NCI-H69 (cell line): ENCODE results near the gene UGT1A4.
"Not testable (repeated sequence)": the region's sequence is repeated elsewhere in the genome, so short reads cannot be mapped to it uniquely, and the experiment has no call there.

Experiments used
- DNase-seq: peaks from one replicate; lab custom pipeline; 2025; lab: John Stamatoyannopoulos, UW

UGT1A4 gene

DNA sequence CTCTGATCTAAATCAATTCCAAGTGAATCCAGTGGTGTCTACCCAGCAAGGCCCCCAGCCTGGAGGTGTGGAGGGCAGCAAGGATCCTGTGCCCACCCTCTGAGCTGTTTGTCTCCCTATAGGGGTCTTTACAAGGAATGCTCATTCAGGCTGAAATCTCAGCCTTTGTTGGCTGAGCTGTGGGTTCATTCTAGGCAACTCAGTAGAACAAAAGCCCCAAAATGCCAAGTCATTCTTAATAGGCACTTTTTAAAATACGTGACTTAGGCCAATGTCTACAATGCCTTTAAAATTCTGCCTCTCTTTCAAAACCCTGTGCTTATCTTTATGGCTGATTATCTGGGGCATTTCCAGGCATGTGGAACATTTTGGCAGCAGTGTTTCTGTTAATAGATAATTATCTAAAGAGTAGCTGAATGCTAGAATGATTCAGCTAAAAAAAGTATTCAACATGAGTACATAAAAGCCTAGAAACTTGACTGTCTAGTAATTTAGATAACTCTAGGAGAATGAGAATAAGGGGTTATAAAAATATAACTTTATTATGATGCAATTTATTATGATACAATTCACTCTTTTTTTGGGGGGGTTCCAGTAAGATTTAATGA, 18.4 kb upstream of the UGT1A4 start:
- DNase-seq = no peak

DNA sequence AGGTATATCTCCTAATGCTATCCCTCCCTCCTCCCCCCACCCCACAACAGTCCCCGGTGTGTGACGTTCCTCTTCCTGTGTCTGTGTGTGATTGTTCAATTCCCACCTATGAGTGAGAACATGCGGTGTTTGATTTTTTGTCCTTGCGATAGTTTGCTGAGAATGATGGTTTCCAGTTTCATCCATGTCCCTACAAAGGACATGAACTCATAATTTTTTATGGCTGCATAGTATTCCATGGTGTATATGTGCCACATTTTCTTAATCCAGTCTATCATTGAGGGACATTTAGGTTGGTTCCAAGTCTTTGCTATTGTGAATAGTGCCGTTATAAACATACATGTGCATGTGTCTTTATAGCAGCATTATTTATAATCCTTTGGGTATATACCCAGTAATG, 17.7 kb upstream of the UGT1A4 start:
- not testable (repeated sequence) for DNase-seq

DNA sequence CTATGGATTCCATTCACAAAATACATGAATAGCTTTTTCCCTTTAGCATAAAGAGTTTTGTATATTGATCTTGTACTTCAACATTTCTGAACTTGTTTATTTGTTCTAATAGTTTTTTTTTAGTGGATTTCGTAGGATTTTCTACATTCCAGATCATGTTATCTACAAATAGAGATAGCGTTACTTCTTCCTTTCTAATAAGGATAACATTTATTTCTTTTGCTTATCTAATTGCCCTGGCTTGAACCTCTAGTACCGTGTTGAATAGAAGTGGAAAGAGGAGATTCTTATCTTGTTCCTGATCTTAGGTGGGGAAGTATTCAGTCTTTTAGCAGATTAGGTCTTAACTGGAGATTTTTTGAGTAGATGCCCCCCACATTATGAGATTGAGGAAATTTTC, 16.3 kb upstream of the UGT1A4 start:
- DNase-seq = no peak

DNA sequence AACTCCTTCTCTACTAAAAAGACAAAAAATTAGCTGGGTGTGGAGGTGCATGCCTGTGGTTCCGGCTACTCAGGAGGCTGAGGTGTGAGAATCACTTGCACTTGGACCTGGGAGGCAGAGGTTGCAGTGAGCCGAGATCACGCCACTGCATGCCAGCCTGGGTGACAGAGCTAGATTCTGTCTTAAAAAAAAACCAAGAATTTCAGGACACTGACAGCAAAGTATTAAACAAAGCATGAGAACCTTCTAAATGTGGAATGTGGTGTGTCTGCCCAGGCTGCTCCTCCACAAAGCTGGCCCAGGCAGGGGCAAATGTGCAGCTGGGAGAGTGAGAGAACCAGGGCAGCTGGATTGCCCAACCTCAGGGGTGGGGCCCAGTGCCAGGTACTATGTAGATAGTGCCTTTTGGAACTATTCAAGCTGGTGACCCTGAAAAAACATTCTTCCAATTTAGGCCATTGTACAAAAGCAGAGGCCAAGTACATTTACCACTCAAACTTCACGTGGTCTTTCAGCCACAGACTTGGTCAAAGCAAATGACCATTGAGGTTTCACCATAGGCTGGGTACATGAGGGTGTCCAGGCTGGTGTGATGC, 12.5 kb upstream of the UGT1A4 start:
- no peak for DNase-seq

DNA sequence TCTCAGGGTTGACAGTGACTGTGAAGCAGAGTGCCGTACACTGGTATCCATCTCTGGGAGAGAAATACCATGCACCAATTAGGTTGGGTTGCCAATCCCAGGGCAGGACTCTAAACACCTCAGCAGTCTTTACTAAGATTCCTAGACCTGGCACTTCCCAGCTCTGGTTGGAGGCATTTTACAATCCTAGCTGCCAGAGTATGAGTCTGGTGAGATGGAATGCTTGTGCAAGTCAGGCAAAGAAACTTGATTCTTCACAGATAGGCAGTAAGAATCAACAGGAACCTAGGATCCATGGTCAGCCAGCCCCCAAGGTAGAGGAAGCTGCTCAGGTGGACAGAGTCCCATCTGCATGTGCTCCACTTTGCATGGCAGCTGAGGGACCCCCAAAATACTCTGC, 11.8 kb upstream of the UGT1A4 start:
- DNase-seq = no peak

DNA sequence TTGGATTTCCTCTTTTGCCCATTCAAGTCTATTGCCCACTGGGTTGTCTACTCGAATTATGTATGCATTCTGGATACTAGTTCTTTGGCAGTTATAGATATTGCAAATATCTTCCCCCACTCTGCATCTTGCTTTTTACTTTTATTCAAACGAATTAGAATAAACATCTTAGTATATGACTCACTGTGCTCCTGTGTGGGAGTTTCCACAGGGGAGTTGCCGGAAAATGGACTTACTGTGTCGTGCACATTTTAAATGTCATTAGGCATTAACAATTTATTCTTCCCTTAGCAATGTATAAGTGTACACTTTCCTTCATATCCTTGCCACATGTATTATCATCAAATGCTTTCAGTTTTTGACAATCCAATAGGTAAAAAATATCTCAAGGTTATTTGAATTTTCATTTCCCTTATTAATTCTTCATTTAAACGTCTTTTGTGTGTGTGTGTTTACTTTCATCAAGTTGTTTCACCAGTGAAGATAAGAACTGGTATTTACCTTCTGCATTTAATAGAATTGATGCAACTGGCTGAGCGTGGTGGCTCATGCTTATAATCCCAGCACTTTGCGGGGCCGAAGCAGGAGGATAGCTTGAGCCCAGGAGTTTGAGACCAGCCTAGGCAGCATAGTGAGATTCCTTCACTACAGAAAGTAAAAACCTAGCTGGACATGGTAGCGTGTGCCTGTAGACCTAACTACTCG, 10.4 kb upstream of the UGT1A4 start:
- no peak for DNase-seq

DNA sequence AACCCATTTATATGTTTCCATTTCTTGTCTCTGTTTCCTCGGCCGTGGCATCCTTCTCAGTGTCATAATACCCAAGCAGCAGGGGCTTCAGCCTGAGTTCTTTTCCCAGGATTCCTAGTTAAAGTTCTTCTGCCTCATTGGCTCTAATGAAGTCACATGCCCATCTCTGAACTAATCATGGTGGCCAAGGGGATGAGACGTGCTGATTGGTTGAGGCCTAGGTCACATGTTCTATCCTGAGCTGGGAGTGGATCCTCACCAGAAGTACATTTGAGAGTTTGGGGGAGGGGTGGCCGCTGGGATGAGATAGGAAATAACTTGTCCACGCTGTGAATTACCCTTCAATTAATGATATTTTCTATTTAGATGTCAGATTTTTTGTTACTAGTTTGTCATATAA, 9.6 kb upstream of the UGT1A4 start:
- DNase-seq = no peak

DNA sequence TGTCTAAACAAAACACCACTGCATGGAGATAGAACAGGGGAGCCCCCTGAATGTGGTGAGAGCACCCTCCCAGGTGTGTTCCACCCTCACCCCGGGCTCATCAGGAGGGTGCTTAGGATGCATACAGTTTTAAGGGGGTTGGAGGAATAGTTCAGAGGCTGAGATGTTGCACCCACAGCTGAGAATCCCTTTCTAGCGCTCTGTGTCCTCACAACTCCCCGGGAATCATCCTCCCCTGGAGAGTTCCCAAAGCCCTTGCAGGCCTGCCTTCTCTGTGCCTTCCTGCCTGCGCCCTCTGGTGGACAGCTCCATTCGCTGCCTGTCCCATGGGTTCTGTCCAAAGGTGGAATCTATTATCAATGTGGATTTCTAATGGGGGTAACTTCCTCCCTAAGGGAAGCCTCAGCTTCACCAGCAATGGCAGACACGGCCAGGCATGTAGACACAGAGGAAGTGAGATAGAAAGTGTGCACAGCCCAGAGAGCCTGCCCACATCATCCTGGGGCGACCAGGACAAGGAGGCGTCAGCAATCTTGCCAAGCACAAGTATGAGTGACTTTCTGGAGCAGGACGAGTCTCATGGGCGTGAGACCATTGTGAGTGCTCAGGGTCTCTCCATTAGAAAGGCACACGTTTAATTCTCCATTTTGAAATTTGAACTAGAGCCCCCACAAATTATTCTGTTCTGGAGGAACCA, 7.1 kb upstream of the UGT1A4 start:
- peak; percentile 67 for DNase-seq

DNA sequence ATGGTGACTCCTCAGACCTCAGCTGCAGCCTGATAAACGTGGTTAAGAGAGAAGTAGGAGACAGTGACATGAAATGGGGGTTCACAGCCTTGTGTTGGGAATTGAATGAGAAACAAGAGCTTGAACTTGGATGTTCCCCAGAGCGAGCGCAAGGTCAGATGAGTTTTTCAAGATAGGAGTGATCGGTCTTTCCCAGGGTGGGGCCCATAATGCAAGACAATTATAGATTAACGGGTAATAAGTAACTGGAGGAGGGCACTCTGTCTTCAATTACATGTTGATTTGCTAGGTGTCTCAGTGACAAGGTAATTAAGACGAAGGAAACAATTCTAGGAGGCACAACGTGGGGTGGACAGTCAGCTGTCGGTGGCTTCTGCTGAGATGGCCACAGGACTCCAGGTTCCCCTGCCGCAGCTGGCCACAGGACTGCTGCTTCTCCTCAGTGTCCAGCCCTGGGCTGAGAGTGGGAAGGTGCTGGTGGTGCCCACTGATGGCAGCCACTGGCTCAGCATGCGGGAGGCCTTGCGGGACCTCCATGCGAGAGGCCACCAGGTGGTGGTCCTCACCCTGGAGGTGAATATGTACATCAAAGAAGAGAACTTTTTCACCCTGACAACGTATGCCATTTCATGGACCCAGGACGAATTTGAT, 5.8 kb upstream of the UGT1A4 start, which contains the start of gene UGT1A5:
UGT1A5 (plus strand) TSS at position 297 of the 651 bp plus-strand sequence; CDS start at position 382, 85 bp downstream.
- no peak for DNase-seq

DNA sequence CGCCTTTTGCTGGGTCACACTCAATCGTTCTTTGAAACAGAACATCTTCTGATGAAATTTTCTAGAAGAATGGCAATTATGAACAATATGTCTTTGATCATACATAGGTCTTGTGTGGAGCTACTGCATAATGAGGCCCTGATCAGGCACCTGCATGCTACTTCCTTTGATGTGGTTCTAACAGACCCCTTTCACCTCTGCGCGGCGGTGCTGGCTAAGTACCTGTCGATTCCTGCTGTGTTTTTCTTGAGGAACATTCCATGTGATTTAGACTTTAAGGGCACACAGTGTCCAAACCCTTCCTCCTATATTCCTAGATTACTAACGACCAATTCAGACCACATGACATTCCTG, 5.3 kb upstream of the UGT1A4 start:
- DNase-seq = no peak

DNA sequence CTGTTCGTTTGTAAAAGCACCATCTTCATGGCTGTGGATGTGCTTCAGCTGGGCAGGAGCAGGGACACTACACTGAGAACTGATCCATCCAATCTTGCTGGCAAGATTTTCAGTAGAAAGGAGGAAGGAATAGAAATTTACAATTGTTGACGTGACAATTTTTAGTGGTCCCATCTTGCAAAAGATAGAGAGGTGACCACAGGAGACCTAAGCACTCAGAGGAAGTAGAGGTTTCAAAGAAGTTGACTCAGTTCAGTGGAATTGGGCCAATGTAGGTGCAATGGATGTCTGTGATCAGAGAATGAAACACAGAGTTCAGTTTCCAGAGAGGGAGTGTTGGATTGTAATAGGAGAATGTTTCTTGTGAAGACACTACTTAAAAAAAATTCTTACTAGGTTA, 4.4 kb upstream of the UGT1A4 start:
- no peak for DNase-seq

DNA sequence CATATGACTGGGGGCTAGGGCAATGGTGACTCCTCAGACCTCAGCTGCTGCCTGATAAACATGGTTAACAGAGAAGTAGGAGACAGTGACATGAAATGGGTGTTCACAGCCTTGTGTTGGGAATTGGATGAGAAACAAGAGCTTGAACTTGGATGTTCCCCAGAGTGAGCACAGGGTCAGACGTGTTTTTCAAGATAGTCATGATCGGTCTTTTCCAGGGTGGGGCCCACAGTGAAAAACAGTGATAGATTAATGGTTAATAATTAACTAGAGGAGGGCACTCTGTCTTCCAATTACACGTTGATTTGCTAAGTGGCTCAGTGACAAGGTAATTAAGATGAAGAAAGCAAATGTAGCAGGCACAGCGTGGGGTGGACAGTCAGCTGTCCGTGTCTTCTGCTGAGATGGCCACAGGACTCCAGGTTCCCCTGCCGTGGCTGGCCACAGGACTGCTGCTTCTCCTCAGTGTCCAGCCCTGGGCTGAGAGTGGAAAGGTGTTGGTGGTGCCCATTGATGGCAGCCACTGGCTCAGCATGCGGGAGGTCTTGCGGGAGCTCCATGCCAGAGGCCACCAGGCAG, 10.3 kb downstream of the UGT1A4 start, which contains the start of gene UGT1A3:
UGT1A3 (plus strand) TSS at position 320 of the 579 bp plus-strand sequence; CDS start at position 405, 85 bp downstream.
- DNase-seq = no peak

DNA sequence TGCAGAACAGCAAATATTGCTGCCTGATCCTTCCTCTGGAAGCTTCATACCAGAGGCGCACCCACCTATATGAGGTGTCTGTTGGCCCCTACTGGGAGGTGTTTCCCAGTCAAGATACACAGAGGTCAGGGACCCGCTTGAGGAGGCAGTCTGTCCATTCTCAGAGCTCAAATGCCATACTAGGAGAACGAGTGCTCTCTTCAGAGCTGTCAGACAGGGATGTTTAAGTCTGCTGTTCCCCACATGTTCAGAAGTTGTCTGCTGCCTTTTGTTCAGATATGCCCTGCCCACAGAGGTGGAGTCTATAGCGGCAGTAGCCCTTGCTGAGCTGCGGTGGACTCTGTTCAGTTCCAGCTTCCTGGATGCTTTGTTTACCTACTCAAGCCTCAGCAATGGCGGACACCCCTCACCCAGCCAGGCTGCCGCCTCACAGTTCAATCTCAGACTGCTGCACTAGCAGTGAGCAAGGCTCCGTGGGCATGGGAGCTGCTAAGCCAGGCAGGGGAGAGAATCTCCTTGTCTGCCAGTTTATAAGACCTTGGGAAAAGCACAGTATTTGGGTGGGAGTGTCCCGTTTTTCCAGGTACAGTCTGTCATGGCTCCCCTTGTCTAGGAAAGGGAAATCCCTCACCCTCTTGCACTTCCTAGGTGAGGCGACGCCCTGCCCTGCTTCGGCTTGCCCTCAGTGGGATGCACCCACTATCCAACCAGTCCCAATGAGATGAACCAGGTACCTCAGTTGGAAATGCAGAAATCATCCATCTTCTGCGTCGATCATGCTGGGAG, 18.5 kb downstream of the UGT1A4 start:
- not testable (repeated sequence) for DNase-seq

DNA sequence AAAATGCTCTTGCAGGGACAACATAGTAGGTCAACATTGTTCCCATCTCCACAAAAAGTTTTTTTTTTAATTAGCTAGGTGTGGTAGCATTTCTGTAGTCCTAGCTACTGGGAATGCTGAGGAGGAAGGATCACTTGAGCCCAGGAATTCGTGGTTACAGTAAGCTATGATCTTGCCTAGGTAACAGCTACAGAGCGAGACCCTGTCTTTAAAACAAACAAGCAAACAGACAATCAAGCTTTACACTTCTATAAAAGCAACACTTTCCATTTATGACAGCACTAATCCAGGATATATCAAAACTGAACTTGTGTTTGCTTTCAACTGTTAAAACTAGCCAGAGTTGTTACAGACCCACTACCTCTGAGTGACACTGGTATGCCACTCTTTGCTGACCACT, 22.3 kb downstream of the UGT1A4 start:
- DNase-seq = no peak

DNA sequence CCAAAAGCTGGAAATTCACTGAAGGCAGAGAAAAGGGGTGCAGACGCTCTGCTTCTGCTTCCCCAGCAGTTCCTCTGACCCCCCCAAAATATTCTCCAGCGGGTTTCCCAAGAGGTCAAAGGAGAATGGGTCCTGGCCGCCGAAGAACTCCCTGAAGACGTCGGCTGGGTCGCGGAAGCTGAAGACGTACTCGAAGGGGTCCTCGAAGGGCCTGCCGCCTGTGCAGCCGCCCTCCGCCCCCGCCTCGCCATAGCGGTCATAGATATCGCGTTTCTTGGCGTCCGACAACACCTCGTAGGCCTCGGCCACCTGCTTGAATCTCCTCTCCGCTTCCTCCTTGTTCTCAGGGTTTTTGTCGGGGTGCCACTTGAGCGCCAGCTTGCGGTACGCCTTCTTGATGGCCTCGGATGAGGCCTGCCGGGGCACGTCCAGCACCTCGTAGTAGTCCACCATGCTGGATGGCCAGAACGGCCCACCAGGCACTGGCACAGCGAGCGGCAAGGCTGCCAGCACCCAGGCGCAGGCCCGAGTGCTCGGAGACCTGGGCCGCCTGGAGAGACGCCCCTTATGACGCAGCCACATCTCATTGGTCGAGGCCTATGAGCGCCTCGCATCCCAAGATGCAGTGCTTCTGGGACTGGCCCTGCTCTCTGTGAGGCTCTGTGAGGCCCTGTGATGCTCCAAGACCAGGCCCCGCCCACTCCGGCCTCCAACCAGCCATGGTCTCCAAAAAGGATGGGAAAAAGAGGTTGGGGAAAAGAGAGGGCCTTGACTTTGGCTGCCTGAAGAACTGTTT, 25.1 kb downstream of the UGT1A4 start:
- no peak for DNase-seq

DNA sequence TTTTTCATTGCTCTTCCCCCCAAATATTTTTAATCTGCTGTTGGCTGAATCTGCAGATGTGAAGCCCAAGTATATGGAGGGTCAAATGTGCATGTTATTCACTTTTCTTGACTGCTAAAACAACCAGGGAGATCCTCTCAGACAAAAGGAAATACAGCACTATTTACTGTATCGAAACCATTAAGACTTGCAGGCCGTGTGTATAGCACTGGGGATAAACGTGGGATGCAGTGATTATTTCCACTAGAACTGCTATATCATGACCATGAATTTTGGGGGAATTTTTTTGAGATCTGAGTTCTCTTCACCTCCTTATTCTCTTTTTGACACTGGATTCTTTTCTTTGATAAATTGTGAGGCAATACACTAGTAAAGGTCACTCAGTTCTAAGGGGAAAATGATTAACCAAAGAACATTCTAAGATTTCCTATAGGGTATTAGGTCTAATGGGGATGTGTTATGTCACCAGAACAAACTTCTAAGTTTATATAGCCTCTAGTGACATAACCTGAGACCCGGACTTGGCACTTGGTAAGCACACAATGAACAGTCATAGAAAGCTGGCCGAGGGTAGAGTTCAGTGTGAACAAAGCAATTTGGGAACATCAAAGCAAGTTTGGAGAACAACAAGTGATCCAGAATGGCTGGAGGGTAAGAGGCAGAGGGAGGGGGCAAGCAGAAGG, 26.7 kb downstream of the UGT1A4 start:
- DNase-seq = no peak

DNA sequence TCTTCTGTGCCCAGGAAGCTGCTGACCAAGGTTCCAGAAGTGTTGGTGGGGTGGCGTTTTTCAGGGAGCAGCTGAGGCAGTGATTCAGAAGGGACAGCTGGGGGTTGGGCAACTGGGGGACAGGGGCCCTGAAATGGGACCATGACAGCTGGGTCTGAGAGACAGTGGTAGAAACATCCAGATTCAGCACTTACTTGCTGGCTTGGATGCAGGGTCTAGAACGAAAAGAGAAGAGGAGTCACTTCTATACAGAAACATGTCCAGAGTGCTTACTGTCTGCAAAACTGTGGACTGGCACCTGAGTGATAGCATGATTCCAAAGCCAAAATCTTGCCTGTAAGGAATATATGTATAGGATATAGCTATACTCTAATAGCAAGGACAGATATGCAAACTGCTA, 27.3 kb downstream of the UGT1A4 start:
- DNase-seq = not testable (repeated sequence)

DNA sequence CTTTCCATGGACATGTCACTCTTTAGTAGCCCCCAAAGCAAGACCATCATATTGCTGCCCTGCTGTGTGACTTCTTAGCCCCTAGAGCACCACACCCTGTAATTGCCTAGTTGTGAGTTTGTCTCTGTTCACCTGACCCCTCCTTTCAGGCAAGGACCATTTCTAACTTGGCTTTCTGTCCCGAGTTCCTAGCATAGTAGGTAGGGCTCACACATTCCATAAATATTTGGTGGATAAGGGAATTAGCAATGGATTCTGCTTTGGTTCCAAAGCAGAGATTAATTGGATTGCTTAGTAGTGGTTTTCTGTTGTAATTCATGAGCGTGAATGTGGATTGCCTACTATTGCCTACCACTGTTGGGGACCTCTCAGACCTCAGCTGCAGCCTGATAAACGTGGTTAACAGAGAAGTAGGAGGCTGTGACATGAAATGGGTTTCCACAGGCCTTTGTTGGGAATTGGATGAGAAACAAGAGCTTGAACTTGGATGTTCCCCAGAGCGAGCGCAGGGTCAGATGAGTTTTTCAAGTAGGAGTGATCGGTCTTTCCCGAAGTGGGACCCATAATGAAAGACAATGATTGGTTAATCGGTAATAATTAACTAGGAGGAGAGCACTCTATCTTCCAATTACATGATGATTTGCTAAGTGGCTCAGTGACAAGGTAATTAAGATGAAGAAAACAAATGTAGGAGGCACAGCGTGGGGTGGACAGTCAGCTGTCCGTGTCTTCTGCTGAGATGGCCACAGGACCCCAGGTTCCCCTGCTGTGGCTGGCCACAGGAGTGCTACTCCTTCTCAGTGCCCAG, 28.1 kb downstream of the UGT1A4 start:
- no peak for DNase-seq

DNA sequence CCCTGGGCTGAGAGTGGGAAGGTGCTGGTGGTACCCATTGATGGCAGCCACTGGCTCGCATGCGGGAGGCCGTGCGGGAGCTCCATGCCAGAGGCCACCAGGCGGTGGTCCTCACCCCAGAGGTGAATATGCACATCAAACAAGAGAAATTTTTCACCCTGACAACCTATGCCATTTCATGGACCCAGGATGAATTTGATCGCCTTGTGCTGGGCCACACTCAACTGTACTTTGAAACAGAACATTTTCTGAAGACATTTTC, 28.7 kb downstream of the UGT1A4 start:
- no peak for DNase-seq
